Measurements from ENCODE around the gene CWC22.

GRCh38 chr2:180001726-180002125 is 5.4 kb downstream of the CWC22 start:
- TF ChIP-seq NR3C1 (CRISPR knock-in tag; conservative IDR thresholded peaks at IDR 0.05; ENCODE audit: low read depth) (no peak), CTCF (IDR thresholded peaks at IDR 0.05) (no peak)

Measured in WTC11 (cell line).